Fibroblast of mammary gland (primary cell): ENCODE measurements around the gene DNTT.

Source experiments
- DNase-seq: peaks from one replicate; pipeline ENCODE4 v3.0.0-alpha.2; 2010; ENCODE audit warnings: low read depth
- H3K4me3 ChIP-seq: 2 replicates; pipeline ENCODE4 v1.5.1; 2011; ENCODE audit warnings: low read depth, mild to moderate bottlenecking, low read length, moderate library complexity; ENCODE audit not compliant: control insufficient read depth
- CTCF ChIP-seq: conservative IDR thresholded peaks from 2 replicates; pipeline ENCODE4 v1.5.1; 2011; ENCODE audit warnings: low read depth, low read length, inconsistent platforms; ENCODE audit not compliant: control insufficient read depth, insufficient read depth

The DNTT gene

GRCh38 chr10:96309628-96310320, 5.5 kb downstream of the DNTT start:
- no peak for TF ChIP-seq CTCF
- DNase-seq, result no peak
- no peak overlapping the region for H3K4me3 ChIP-seq

- no peak for TF ChIP-seq CTCF
- no peak overlapping the region for H3K4me3 ChIP-seq
- no peak for DNase-seq
These were observed 6.1 kb downstream of the DNTT start for GRCh38 chr10:96310321-96310669.

- H3K4me3 ChIP-seq, result no peak overlapping the region
- TF ChIP-seq CTCF, result no peak
- no peak for DNase-seq
These were observed 7.0 kb downstream of the DNTT start for GRCh38 chr10:96311180-96311715.

GRCh38 chr10:96313344-96313743, 9.1 kb downstream of the DNTT start:
- no peak for TF ChIP-seq CTCF
- no peak for DNase-seq
- H3K4me3 ChIP-seq, result no peak overlapping the region

- no peak for DNase-seq
- no peak overlapping the region for H3K4me3 ChIP-seq
- TF ChIP-seq CTCF, result no peak
These were observed 13.0 kb downstream of the DNTT start for GRCh38 chr10:96317067-96317833.

- DNase-seq, result peak; percentile 3
- H3K4me3 ChIP-seq, result no peak overlapping the region
- no peak for TF ChIP-seq CTCF
These were observed 15.7 kb downstream of the DNTT start for GRCh38 chr10:96319754-96320474.
